ENCODE measurements around the gene PANK1. TPM values are rescaled to one million over a fixed set of nuclear protein-coding genes. Genes with fewer than 3 reads are reported as not detected.
"Not testable (repeated sequence)": the region's sequence is repeated elsewhere in the genome, so short reads cannot be mapped to it uniquely, and the experiment has no call there.

The PANK1 gene
- total RNA-seq, 1 experiment from 2014 or later: 24.0 TPM

- H3K4me3 ChIP-seq (ENCODE audit: low read depth, low read length): no peak overlapping the region
- BruUV-seq (replicated peaks): no TSS peak
- Mint-ChIP-seq H3K27me3 (ENCODE audit: insufficient read depth, unreplicated experiment) (no peaks in the 10 kb centered on the region), H3K27ac (ENCODE audit: unreplicated experiment) (no peak overlapping the region), H3K9me3 (ENCODE audit: unreplicated experiment) (no peaks in the 10 kb centered on the region), H3K4me3 (ENCODE audit: unreplicated experiment) (no peak overlapping the region), H3K4me1 (ENCODE audit: low read depth, unreplicated experiment) (peaks cover 13% of the 10 kb centered on the region), H3K36me3 (ENCODE audit: insufficient read depth, unreplicated experiment) (no peaks in the 10 kb centered on the region)
- DNase-seq: no peak
- no peaks in the 10 kb centered on the region for H3K27me3 ChIP-seq (replicated peaks; ENCODE audit: control insufficient read depth, insufficient read depth, low read length)
- intact Hi-C loops (cut with micrococcal nuclease; ENCODE audit: unreplicated experiment): no loop called here
- H3K4me1 ChIP-seq: peaks cover 9% of the 10 kb centered on the region
- no peaks in the 10 kb centered on the region for H3K36me3 ChIP-seq (ENCODE audit: control insufficient read depth, insufficient read depth, low read length)
- POLR2A ChIA-PET: no interaction called here
- TF ChIP-seq, protein P1, sequence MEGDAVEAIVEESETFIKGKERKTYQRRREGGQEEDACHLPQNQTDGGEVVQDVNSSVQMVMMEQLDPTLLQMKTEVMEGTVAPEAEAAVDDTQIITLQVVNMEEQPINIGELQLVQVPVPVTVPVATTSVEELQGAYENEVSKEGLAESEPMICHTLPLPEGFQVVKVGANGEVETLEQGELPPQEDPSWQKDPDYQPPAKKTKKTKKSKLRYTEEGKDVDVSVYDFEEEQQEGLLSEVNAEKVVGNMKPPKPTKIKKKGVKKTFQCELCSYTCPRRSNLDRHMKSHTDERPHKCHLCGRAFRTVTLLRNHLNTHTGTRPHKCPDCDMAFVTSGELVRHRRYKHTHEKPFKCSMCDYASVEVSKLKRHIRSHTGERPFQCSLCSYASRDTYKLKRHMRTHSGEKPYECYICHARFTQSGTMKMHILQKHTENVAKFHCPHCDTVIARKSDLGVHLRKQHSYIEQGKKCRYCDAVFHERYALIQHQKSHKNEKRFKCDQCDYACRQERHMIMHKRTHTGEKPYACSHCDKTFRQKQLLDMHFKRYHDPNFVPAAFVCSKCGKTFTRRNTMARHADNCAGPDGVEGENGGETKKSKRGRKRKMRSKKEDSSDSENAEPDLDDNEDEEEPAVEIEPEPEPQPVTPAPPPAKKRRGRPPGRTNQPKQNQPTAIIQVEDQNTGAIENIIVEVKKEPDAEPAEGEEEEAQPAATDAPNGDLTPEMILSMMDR (IDR thresholded peaks at IDR 0.05; ENCODE audit: insufficient read depth in 1 of 2, low read depth in 1 of 2, low read length in 1 of 2, severe bottlenecking in 1 of 2, unreplicated experiment in 1 of 2): no peak
- CTCF ChIA-PET: no interaction called here
- H3K9me3 ChIP-seq: 0 out of 2 replicates have a peak, but pooled peaks cover 4% of the 10 kb centered on the region
Observed at GRCh38 chr10:89549510-89549909, 95.5 kb downstream of the PANK1 start.

DNA sequence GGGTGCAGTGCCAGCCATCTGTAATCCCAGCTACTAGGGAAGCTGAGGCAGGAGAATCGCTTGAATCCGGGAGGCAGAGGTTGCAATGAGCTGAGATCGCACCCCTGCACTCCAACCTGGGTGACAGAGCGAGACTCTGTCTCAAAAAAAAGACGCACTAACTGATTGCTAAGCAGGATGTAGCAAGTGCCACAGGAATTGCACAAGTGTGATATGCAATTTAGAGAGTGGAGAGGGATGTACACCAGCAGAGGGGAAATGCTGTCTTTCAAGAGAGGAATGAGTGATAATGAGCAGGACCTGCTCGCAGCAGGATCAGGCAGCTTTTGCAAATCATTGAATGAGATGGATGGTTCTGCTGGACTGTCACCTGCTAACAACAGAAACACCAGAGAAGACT lies 96.4 kb downstream of the PANK1 start:
- no peak overlapping the region for H3K4me3 Mint-ChIP-seq (ENCODE audit: unreplicated experiment)
- H3K36me3 Mint-ChIP-seq (ENCODE audit: insufficient read depth, unreplicated experiment): no peaks in the 10 kb centered on the region
- no peaks in the 10 kb centered on the region for H3K36me3 ChIP-seq (ENCODE audit: control insufficient read depth, insufficient read depth, low read length)
- no peaks in the 10 kb centered on the region for H3K9me3 Mint-ChIP-seq (ENCODE audit: unreplicated experiment)
- BruUV-seq (replicated peaks): no TSS peak
- TF ChIP-seq, protein P1 (IDR thresholded peaks at IDR 0.05; ENCODE audit: insufficient read depth in 1 of 2, low read depth in 1 of 2, low read length in 1 of 2, severe bottlenecking in 1 of 2, unreplicated experiment in 1 of 2): no peak
- H3K27ac Mint-ChIP-seq (ENCODE audit: unreplicated experiment): no peak overlapping the region
- DNase-seq: no peak
- H3K9me3 ChIP-seq: 0 out of 2 replicates have a peak, but pooled peaks cover 4% of the 10 kb centered on the region
- CTCF ChIA-PET: no interaction called here
- H3K4me3 ChIP-seq (ENCODE audit: low read depth, low read length): no peak overlapping the region
- H3K27me3 Mint-ChIP-seq (ENCODE audit: insufficient read depth, unreplicated experiment): no peaks in the 10 kb centered on the region
- H3K4me1 ChIP-seq: peaks cover 6% of the 10 kb centered on the region
- H3K4me1 Mint-ChIP-seq (ENCODE audit: low read depth, unreplicated experiment): peaks cover 6% of the 10 kb centered on the region
- intact Hi-C loops (cut with micrococcal nuclease; ENCODE audit: unreplicated experiment): no loop called here
- no peaks in the 10 kb centered on the region for H3K27me3 ChIP-seq (replicated peaks; ENCODE audit: control insufficient read depth, insufficient read depth, low read length)
- POLR2A ChIA-PET: no interaction called here

DNA sequence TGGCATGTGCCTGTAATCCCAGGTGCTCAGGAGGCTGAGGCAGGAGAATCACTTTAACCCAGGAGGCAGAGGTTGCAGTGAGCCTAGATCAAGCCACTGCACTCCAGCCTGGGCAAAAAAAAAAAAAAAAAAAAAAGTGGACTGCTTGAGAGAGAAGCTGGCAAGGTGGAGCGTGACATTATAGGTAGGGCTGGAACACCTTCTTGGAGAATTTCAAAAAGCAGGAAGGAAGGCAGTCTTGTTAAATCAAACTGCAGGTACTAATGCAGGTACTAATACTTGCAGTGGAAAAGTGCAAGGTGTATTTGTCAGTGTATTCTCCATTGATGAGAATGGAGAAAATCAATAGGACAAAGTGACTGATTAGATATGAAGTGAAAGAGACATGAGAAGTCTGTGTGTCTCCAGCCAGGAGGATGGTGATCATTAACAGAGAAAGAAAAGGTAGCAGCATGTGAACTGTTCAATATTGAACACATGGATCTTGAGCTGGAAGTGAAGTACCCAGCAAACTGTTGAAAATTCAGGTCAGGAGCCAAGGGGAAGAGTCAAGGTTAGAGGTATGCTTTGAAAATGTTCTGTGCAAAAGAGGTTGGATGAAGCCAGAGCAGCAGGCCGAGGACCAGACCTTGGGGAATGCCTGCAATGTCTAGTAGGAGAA lies 97.1 kb downstream of the PANK1 start:
- no peaks in the 10 kb centered on the region for H3K4me1 Mint-ChIP-seq (ENCODE audit: low read depth, unreplicated experiment)
- CTCF ChIA-PET: no interaction called here
- POLR2A ChIA-PET: no interaction called here
- no peaks in the 10 kb centered on the region for H3K36me3 Mint-ChIP-seq (ENCODE audit: insufficient read depth, unreplicated experiment)
- no peak for DNase-seq
- Histone ChIP-seq H3K36me3 (ENCODE audit: control insufficient read depth, insufficient read depth, low read length) (no peaks in the 10 kb centered on the region), H3K9me3 (0 out of 2 replicates have a peak, but pooled peaks cover 4% of the 10 kb centered on the region), H3K4me1 (no peaks in the 10 kb centered on the region), H3K27me3 (replicated peaks; ENCODE audit: control insufficient read depth, insufficient read depth, low read length) (no peaks in the 10 kb centered on the region), H3K4me3 (ENCODE audit: low read depth, low read length) (no peak overlapping the region)
- H3K9me3 Mint-ChIP-seq (ENCODE audit: unreplicated experiment): no peaks in the 10 kb centered on the region
- no peak overlapping the region for H3K4me3 Mint-ChIP-seq (ENCODE audit: unreplicated experiment)
- TF ChIP-seq, protein P1 (IDR thresholded peaks at IDR 0.05; ENCODE audit: insufficient read depth in 1 of 2, low read depth in 1 of 2, low read length in 1 of 2, severe bottlenecking in 1 of 2, unreplicated experiment in 1 of 2): no peak
- intact Hi-C loops (cut with micrococcal nuclease; ENCODE audit: unreplicated experiment): no loop called here
- no peak overlapping the region for H3K27ac Mint-ChIP-seq (ENCODE audit: unreplicated experiment)
- H3K27me3 Mint-ChIP-seq (ENCODE audit: insufficient read depth, unreplicated experiment): no peaks in the 10 kb centered on the region
- no TSS peak for BruUV-seq (replicated peaks)

GRCh38 chr10:89546651-89547050 lies 98.4 kb downstream of the PANK1 start:
- H3K4me3 ChIP-seq (ENCODE audit: low read depth, low read length); DNase-seq; H3K9me3 Mint-ChIP-seq (ENCODE audit: unreplicated experiment); H3K4me1 Mint-ChIP-seq (ENCODE audit: low read depth, unreplicated experiment); H3K4me3 Mint-ChIP-seq (ENCODE audit: unreplicated experiment); H3K36me3 ChIP-seq (ENCODE audit: control insufficient read depth, insufficient read depth, low read length); H3K36me3 Mint-ChIP-seq (ENCODE audit: insufficient read depth, unreplicated experiment); intact Hi-C loops (cut with micrococcal nuclease; ENCODE audit: unreplicated experiment); H3K9me3 ChIP-seq; CTCF ChIA-PET; POLR2A ChIA-PET; H3K27me3 Mint-ChIP-seq (ENCODE audit: insufficient read depth, unreplicated experiment); H3K27me3 ChIP-seq (replicated peaks; ENCODE audit: control insufficient read depth, insufficient read depth, low read length); BruUV-seq (replicated peaks); H3K4me1 ChIP-seq; H3K27ac Mint-ChIP-seq (ENCODE audit: unreplicated experiment): not testable (repeated sequence)

Data from Caco-2 (cell line).